Measurements from ENCODE around the gene OXSR1.
"Not testable (repeated sequence)": the region's sequence is repeated elsewhere in the genome, so short reads cannot be mapped to it uniquely, and the experiment has no call there.

Gene OXSR1

GRCh38 chr3:38268522-38268921 lies 103.2 kb downstream of the OXSR1 start:
- DNase-seq (ENCODE audit: low spot score), result no peak

GRCh38 chr3:38270606-38271005 lies 105.3 kb downstream of the OXSR1 start:
- no peak for DNase-seq (ENCODE audit: low spot score)

GRCh38 chr3:38271553-38271952 lies 106.2 kb downstream of the OXSR1 start:
- DNase-seq (ENCODE audit: low spot score), result no peak

GRCh38 chr3:38274864-38275649 lies 109.7 kb downstream of the OXSR1 start:
- DNase-seq (ENCODE audit: low spot score), result no peak

- DNase-seq (ENCODE audit: low spot score), result no peak
Observed at GRCh38 chr3:38275658-38276057, 110.3 kb downstream of the OXSR1 start.

GRCh38 chr3:38276081-38276916 lies 111.0 kb downstream of the OXSR1 start:
- no peak for DNase-seq (ENCODE audit: low spot score)

GRCh38 chr3:38276917-38277630 lies 111.7 kb downstream of the OXSR1 start:
- no peak for DNase-seq (ENCODE audit: low spot score)

GRCh38 chr3:38278841-38279240 lies 113.5 kb downstream of the OXSR1 start:
- DNase-seq (ENCODE audit: low spot score), result no peak

- no peak for DNase-seq (ENCODE audit: low spot score)
Observed at GRCh38 chr3:38281895-38282686, 116.8 kb downstream of the OXSR1 start, which contains the start of gene SLC22A14. SLC22A14 (plus strand) TSS chr3:38282294; CDS start chr3:38306027, 23,733 bp downstream.

- DNase-seq (ENCODE audit: low spot score), result no peak
Observed at GRCh38 chr3:38283810-38284755, 118.7 kb downstream of the OXSR1 start.

GRCh38 chr3:38284756-38285150 lies 119.4 kb downstream of the OXSR1 start:
- DNase-seq (ENCODE audit: low spot score), result no peak

GRCh38 chr3:38289286-38290217 lies 124.2 kb downstream of the OXSR1 start:
- DNase-seq (ENCODE audit: low spot score), result not testable (repeated sequence)

- DNase-seq (ENCODE audit: low spot score), result not testable (repeated sequence)
Observed at GRCh38 chr3:38297053-38297452, 131.7 kb downstream of the OXSR1 start.

- DNase-seq (ENCODE audit: low spot score), result no peak
Observed at GRCh38 chr3:38297537-38297936, 132.2 kb downstream of the OXSR1 start.

GRCh38 chr3:38297947-38298711 lies 132.8 kb downstream of the OXSR1 start:
- no peak for DNase-seq (ENCODE audit: low spot score)

All from hematopoietic multipotent progenitor cell treated with erythropoietin and hydrocortisone succinate and interleukin-3 and kit ligand, for 17 days (in vitro differentiated cells).